NB4 (cell line): ENCODE data around the gene PPP6C.

ENCODE experiments used
- DNase-seq: peaks from one replicate; pipeline ENCODE4 v3.0.0; 2010; ENCODE audit warnings: low read depth
- H3K4me3 ChIP-seq: one replicate; pipeline ENCODE4 v1.5.1; 2011; ENCODE audit warnings: mild to moderate bottlenecking, low read depth, low read length, moderate library complexity
- CTCF ChIP-seq: IDR thresholded peaks from one replicate; pipeline ENCODE4 v1.5.1; 2012; ENCODE audit warnings: low read depth, low read length
- MAX ChIP-seq: IDR thresholded peaks from 2 replicates; pipeline ENCODE4 v1.6.1; 2011; ENCODE audit warnings: low read depth, low read length
- MYC ChIP-seq: IDR thresholded peaks from 2 replicates; pipeline ENCODE4 v1.6.1; 2011; ENCODE audit warnings: low read depth, low read length
- POLR2A ChIP-seq: IDR thresholded peaks from 2 replicates; pipeline ENCODE4 v1.6.1; 2011; ENCODE audit warnings: mild to moderate bottlenecking; ENCODE audit not compliant: insufficient read length; ENCODE audit errors: extremely low read depth

PPP6C gene

GRCh38 chr9:125153712-125154367 lies 35.8 kb downstream of the PPP6C start:
- TF ChIP-seq MAX (no peak), CTCF (no peak), MYC (no peak), POLR2A (no peak)
- no peak overlapping the region for H3K4me3 ChIP-seq
- DNase-seq = no peak

GRCh38 chr9:125151730-125152129 lies 37.9 kb downstream of the PPP6C start:
- no peak overlapping the region for H3K4me3 ChIP-seq
- TF ChIP-seq MAX (no peak), MYC (no peak), CTCF (no peak), POLR2A (no peak)
- no peak for DNase-seq

- H3K4me3 ChIP-seq = no peak overlapping the region
- TF ChIP-seq CTCF (no peak), MYC (no peak), MAX (no peak), POLR2A (no peak)
- no peak for DNase-seq
Measured at GRCh38 chr9:125150349-125151245, 39.0 kb downstream of the PPP6C start.

- DNase-seq = no peak
- H3K4me3 ChIP-seq = no peak overlapping the region
- TF ChIP-seq CTCF = no peak
- no peak for TF ChIP-seq MAX
- no peak for TF ChIP-seq POLR2A
- no peak for TF ChIP-seq MYC
Measured at GRCh38 chr9:125147401-125147951, 42.1 kb downstream of the PPP6C start.

- DNase-seq = no peak
- no peak overlapping the region for H3K4me3 ChIP-seq
- no peak for TF ChIP-seq MAX
- no peak for TF ChIP-seq MYC
- TF ChIP-seq CTCF = no peak
- TF ChIP-seq POLR2A = no peak
Measured at GRCh38 chr9:125146247-125146646, 43.4 kb downstream of the PPP6C start.
